NCI-H2107 treated with DMSO at 0.1 percent for 48 hours (cell line): ENCODE data around the gene SPAG6.
A peak's percentile ranks its signal among the peaks of the same experiment; 100 is the strongest.

Source experiments
- DNase-seq: peaks from one replicate; lab custom pipeline; 2025; ENCODE audit not compliant: unreplicated experiment; lab: John Stamatoyannopoulos, UW

The SPAG6 gene

GRCh38 chr10:22429981-22430421, 84.7 kb downstream of the SPAG6 start:
- no peak for DNase-seq

GRCh38 chr10:22433875-22434274, 88.6 kb downstream of the SPAG6 start:
- no peak for DNase-seq

- DNase-seq, result no peak
These were observed 89.2 kb downstream of the SPAG6 start for GRCh38 chr10:22434521-22434920.

GRCh38 chr10:22435650-22436049, 90.4 kb downstream of the SPAG6 start:
- DNase-seq, result no peak

DNA sequence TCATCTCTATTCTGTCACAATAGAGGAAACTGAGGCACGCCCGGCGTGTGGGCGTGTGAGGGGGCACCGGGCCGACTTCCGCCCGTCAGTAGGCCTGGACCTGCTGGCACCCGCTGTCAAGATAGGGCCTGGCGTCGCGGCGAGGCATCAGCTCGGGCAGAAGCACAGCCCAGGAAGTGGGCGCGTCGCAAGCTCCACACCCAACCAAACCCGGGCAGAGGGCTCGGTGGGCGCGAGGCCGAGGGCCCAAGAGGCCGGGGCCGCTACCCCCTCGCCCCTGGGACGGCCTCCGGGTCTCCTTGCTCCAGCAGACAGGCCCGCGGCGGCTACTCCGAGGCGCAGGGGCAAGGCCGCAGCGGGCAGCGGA, 91.2 kb downstream of the SPAG6 start:
- no peak for DNase-seq

- peak; percentile 18 for DNase-seq
These were observed 91.8 kb downstream of the SPAG6 start for GRCh38 chr10:22436893-22437619.

DNA sequence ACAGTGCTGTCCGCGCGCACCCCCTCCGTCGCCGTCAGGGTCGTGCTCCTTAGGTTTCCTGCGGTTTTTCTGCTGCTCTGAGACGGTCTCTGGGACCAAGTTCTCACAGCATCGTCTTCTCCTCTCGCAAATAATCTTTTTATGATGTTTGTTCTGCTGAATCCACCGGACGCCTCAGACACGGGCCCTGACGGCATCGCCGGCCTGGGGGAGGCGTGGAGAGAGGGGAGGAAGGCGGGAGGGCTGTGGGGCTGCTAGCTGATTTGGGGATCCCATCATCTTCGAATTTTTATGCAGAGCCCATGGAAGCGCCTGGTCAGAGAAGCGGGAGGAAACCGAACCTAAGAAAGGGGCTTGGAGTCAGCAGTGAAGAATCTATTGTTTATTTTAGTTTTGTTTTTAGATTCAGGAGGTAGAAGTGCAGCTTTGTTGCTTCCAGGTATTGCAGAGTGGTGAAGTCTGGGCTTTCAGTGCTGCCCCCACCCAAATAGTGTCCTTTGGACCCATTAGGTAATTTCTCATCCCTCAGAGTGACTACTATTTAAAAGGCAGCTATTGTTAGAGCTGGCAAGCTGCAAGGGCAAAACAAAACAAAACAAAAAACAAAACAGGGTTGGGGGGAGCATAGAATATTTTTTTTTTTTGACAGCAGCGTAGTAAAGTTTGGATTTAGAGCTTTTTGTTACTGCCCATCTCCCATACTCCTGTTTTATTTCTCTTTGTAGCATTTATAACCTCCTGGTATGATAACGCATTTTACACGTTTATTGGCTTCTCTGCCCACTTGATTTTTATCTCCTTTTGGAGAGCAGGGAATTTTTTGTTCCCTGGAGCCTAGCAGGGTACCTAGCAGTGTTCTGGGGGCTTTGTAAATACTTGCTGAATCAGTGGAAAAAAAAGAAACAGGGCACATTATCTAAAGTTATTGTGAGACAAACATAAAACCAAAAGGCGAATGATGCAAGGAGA, 92.6 kb downstream of the SPAG6 start:
- peak; percentile 21 for DNase-seq

DNA sequence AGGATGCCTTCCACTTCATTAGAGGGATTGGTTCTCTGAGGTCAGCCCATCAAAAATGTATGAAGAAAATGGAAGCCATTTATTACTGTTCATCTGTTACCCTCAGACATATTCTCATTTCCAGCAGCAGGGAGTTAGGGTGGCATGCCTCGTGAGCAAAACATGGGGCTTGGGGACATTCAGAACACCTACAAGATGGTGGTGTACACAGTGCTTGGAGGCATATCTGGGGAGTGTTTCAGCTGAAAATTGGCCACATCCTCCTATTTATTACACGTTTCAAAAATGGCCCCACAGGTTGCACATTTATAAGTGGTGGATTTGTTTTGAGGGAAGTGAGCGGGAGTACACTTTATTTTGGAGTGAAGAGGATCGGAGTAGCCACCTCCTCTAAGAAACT, 93.4 kb downstream of the SPAG6 start:
- DNase-seq, result no peak

DNA sequence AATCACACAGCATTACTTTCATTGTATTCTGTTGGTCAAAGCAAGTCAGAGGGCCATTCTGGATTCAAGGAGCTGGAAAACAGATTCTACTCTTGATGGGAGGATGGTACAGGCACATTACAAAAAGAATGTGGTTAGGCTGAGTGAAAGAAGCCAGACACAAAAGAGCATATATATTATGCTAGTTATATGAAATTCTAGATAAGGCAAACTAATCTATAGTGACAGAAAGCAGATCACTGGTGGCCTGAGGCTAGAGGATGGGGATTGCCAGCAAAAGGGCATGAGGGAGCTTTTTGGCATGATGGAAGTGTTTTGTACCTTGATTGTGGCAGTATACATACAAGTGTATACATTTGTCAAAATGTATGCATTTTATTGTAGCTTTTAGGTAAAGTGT, 96.8 kb downstream of the SPAG6 start:
- no peak for DNase-seq

- DNase-seq, result no peak
These were observed 97.2 kb downstream of the SPAG6 start for GRCh38 chr10:22442468-22442867.

- DNase-seq, result no peak
These were observed 98.0 kb downstream of the SPAG6 start for GRCh38 chr10:22443175-22443901.

GRCh38 chr10:22444219-22444788, 99.0 kb downstream of the SPAG6 start:
- no peak for DNase-seq

- no peak for DNase-seq
These were observed 100.2 kb downstream of the SPAG6 start for GRCh38 chr10:22445495-22445894.

DNA sequence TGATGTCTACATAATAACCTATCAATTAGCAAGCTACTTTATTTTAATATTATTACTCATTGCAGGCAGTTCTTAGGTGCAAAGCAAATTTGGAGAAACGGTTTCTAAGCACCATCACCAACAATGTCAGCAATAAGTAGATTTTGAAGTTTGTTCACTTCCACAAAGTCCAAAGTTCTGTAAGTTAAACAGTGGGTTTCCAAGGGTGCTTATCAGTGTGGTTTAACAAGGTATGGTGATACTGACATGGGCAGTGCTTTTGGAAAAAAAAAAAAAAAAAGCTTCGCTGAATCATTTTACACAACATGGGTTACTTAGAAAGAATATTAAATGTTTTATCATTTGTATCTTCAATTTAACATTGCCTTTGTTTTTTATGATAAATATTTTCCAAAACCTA, 101.8 kb downstream of the SPAG6 start:
- DNase-seq, result no peak

DNA sequence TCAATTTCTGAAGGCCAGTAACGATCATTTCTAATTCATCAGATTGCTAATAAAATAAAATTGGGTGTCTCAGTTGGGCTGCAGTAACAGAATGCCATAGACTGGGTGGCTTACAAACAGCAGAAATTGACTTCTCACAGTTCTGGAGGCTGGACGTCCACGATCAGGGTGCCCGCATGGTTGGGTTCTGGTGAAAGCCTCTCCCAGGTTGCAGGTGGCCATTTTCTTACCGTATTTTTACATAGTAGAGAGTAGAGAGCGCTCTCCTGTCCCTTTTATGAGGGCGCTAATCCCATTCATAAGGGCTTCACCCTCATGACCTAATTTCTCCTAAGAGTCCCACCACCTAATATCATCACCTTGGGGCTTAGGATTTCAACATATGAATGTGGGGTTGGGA, 106.0 kb downstream of the SPAG6 start:
- DNase-seq, result no peak

DNA sequence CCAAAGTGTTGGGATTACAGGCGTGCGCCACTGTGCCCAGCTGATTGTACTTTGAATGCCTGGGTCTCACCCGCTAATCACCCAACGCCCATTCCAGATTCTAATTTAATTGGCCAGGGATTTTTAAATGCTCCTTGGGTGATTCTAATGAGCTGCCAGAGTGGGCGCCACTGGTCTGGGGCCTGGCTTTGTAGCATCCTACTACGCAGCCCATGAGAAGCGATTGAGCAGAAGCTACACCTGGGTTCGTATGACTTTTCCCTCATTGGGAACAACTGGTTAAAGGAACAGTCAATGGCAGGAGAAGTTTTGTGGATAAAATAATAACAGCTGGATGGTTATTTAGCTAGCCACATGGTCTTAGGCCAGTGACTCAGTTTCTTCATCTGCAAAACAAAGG, 108.0 kb downstream of the SPAG6 start:
- no peak for DNase-seq

GRCh38 chr10:22453948-22454591, 108.8 kb downstream of the SPAG6 start:
- DNase-seq, result no peak

DNA sequence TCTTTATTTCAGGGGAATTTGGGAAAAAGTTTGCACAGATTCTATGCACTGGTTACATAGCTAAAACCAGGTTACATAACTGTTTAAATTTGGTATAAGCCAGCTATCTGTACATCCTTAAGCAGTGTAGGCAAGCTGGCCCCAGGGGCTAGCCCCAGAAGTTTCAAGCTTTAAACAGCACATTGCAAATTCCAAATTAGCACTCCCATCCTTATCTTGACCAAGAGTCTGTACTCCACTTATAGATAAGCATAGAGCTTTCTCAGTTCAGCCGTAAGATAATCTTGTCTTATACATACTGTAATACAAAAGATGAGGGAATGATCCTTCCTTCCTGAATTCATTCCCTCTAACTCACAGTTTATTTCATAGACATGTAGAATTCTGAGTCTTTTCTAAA, 109.3 kb downstream of the SPAG6 start:
- DNase-seq, result no peak

GRCh38 chr10:22455068-22455857, 110.0 kb downstream of the SPAG6 start:
- no peak for DNase-seq

DNA sequence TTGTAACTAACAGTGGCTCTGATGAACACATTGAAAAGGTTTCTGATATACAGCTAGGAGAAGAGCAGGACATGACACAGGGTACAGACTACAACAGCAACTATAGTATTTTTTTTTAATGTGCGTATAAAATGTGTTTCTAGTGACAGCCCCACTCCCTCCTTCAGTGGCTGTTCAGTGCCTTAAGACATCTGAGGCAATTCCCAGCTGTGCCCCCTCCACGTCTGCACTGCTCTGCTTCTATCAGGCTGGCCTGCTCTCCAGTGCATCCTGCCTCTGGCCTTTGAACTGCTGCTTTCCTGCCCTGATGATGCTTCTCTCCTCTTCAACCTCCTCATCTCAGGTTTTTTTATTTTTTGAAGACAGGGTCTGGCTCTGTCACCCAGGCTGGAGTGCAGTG, 111.2 kb downstream of the SPAG6 start:
- no peak for DNase-seq
